SK-N-MC (cell line): ENCODE results near the gene XRN2.

ENCODE experiments used
- EZH2 ChIP-seq: fragments of 200-600 bp; sonication (generic); IDR thresholded peaks from one replicate; pipeline ENCODE4 v1.6.1; 2017; ENCODE audit warnings: antibody characterized with exemption
- FOXP2 ChIP-seq: optimal IDR thresholded peaks from 2 replicates; pipeline ENCODE3; 2011; ENCODE audit warnings: mild to moderate bottlenecking, moderate library complexity; ENCODE audit not compliant: insufficient read depth; ENCODE audit errors: extremely low read length, control extremely low read depth
- POLR2AphosphoS5 ChIP-seq: IDR thresholded peaks from 2 replicates; pipeline ENCODE4 v1.6.1; 2012; ENCODE audit warnings: mild to moderate bottlenecking, low read depth, low read length, borderline replicate concordance

DNA sequence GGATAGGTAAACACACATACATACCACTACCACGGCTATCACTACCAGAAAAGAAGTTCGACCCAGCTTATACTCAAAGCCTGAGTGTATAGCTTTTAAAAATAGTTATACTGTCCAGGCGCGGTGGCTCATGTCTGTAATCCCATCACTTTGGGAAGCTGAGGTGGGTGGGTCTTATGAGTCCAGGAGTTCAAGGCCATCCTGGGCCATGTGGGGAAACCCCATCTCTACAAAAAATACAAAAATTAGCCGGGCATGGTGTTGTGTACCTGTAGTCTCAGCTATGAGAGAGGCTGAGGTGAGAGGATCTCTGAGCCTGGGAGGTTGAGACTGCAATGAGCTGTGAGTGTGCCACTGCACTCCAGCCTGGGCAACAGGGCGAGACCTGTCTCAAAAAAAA, 61.3 kb downstream of the XRN2 start:
- TF ChIP-seq POLR2AphosphoS5 (no peak), EZH2 (no peak), FOXP2 (no peak)
